DND-41 (cell line): ENCODE measurements around the gene POLDIP3.

Experiments used
- ATAC-seq: fragments of 200-7000 bp; cut with Tn5 transposase; 3 replicates; pipeline ENCODE4 v1.9.1; 2021; ENCODE audit warnings: low read depth; ENCODE audit not compliant: insufficient read depth
- DNase-seq: peaks from one replicate; pipeline ENCODE4 v3.0.0-alpha.2; 2020
- H2AFZ ChIP-seq: 2 replicates; pipeline ENCODE4 v1.6.0; 2012; ENCODE audit warnings: low read depth, low read length
- H3K27ac ChIP-seq: 2 replicates; pipeline ENCODE4 v1.5.1; 2012; ENCODE audit warnings: low read length, inconsistent platforms
- H3K27me3 ChIP-seq: fragments of 200-600 bp; sonication (generic); 2 replicates; pipeline ENCODE4 v1.6.0; 2012; ENCODE audit warnings: low read length, mild to moderate bottlenecking, inconsistent platforms; ENCODE audit not compliant: insufficient read depth, poor library complexity
- H3K36me3 ChIP-seq: 2 replicates; pipeline ENCODE4 v1.5.1; 2012; ENCODE audit warnings: low read length, inconsistent platforms; ENCODE audit not compliant: insufficient read depth
- H3K4me1 ChIP-seq: 2 replicates; pipeline ENCODE4 v1.5.1; 2012; ENCODE audit warnings: mild to moderate bottlenecking, low read length; ENCODE audit not compliant: insufficient read depth
- H3K4me2 ChIP-seq: 2 replicates; pipeline ENCODE4 v1.6.0; 2012; ENCODE audit warnings: mild to moderate bottlenecking, moderate library complexity, low read length, inconsistent platforms; ENCODE audit not compliant: insufficient read depth
- H3K4me3 ChIP-seq, 2 experiments: fragments of 200-600 bp in 1 of 2; shearing (Covaris generic) in 1 of 2; 2 replicates each; pipeline ENCODE4 v1.5.1; 2012 to 2016; ENCODE audit warnings: inconsistent platforms in 2 of 2, low read length in 2 of 2, mild to moderate bottlenecking in 2 of 2, low read depth in 1 of 2, moderate library complexity in 1 of 2
- H3K79me2 ChIP-seq: 2 replicates; pipeline ENCODE4 v1.6.0; 2012; ENCODE audit warnings: low read length, inconsistent platforms; ENCODE audit not compliant: insufficient read depth
- H3K9ac ChIP-seq: 2 replicates; pipeline ENCODE4 v1.6.0; 2012; ENCODE audit warnings: low read depth, mild to moderate bottlenecking, inconsistent platforms, low read length, moderate library complexity
- H3K9me3 ChIP-seq: 2 replicates; pipeline ENCODE4 v1.5.1; 2012; ENCODE audit warnings: low read length, moderate library complexity, mild to moderate bottlenecking, inconsistent platforms; ENCODE audit not compliant: insufficient read depth, severe bottlenecking
- H4K20me1 ChIP-seq: 2 replicates; pipeline ENCODE4 v1.6.0; 2012; ENCODE audit warnings: low read length; ENCODE audit not compliant: insufficient read depth
- EZH2 ChIP-seq: IDR thresholded peaks from 3 replicates; pipeline ENCODE4 v1.6.1; 2012; ENCODE audit warnings: borderline replicate concordance, low read depth, mild to moderate bottlenecking, moderate library complexity, low read length, inconsistent platforms; ENCODE audit not compliant: severe bottlenecking
- TF ChIP-seq, protein P1 (sequence below): IDR thresholded peaks from 2 replicates; pipeline ENCODE4 v1.5.1; 2012; ENCODE audit warnings: borderline replicate concordance, low read length, moderate library complexity, mild to moderate bottlenecking; ENCODE audit not compliant: poor library complexity, severe bottlenecking; ENCODE audit errors: extremely low read depth

Gene POLDIP3

DNA sequence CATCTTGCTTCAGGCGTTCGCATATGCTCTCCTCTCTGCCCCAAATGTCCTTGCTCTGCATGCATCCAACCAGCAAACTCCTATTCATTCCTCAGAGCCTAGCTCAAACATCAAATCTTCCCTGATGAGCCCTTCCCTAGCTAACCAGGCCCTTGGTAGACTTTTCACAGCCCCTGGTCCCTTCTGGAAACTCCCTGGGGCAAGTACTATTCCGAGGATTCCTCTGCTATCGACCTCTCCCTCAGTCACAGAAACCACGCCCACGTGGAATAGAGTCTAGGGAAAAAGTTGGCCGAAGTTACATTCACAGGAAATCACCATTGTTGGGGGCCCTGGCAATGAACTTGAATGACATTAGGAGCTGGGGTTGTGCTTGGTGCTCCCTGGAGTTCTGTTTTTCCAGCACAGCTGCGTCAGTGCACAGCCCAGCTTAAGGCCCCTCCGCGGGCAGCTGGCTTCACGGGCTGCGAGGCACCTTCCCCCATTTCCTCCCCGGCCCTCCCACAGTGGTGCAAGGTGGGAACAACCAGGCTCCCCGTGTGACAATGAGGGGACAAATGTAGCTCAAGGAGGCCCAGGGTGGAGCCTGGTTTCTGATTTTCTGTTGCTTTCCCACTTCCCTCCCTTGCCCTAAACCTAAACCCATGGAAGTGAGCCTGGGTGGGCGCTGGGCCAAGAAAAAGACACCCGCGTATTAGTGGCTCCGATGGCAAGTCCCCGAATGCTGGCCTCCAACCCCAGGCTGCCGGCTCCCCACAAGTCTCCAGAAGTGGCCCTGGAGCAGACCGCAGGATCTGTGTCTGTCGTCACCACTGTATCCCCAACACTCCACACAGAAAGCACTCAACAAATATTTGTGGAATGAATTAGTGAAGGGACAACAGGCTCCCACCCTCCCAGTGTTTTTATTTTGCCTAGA is 30.0 kb upstream of the POLDIP3 start:
- Histone ChIP-seq H4K20me1 (peaks cover 52% of the 10 kb centered on the region), H3K4me2 (peak overlapping the region; percentile 12; the same call in 1 of the 2 replicates), H3K79me2 (peaks cover 88% of the 10 kb centered on the region)

GRCh38 chr22:42643634-42644421 is 29.1 kb upstream of the POLDIP3 start:
- Histone ChIP-seq H3K9me3 (no peaks in the 10 kb centered on the region), H3K36me3 (peaks cover 11% of the 10 kb centered on the region), H3K4me3 (no peak overlapping the region), H3K4me2 (no peak overlapping the region), H3K9ac (no peak overlapping the region), H3K79me2 (peaks cover 87% of the 10 kb centered on the region), H3K27me3 (no peaks in the 10 kb centered on the region), H2AFZ (no peak overlapping the region), H3K27ac (no peak overlapping the region), H3K4me1 (peaks cover 33% of the 10 kb centered on the region), H4K20me1 (peaks cover 52% of the 10 kb centered on the region)
- DNase-seq (no peak), ATAC-seq (no peak)
- TF ChIP-seq EZH2 = no peak
- TF ChIP-seq, protein P1, sequence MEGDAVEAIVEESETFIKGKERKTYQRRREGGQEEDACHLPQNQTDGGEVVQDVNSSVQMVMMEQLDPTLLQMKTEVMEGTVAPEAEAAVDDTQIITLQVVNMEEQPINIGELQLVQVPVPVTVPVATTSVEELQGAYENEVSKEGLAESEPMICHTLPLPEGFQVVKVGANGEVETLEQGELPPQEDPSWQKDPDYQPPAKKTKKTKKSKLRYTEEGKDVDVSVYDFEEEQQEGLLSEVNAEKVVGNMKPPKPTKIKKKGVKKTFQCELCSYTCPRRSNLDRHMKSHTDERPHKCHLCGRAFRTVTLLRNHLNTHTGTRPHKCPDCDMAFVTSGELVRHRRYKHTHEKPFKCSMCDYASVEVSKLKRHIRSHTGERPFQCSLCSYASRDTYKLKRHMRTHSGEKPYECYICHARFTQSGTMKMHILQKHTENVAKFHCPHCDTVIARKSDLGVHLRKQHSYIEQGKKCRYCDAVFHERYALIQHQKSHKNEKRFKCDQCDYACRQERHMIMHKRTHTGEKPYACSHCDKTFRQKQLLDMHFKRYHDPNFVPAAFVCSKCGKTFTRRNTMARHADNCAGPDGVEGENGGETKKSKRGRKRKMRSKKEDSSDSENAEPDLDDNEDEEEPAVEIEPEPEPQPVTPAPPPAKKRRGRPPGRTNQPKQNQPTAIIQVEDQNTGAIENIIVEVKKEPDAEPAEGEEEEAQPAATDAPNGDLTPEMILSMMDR = no peak

More for the DNA sequence above, 30.0 kb upstream of the POLDIP3 start:
- no peak overlapping the region for H3K27ac ChIP-seq
- H3K9ac ChIP-seq = no peak overlapping the region
- H3K4me1 ChIP-seq = peaks cover 36% of the 10 kb centered on the region
- TF ChIP-seq EZH2 = no peak
- TF ChIP-seq, protein P1 = no peak
- no peaks in the 10 kb centered on the region for H3K9me3 ChIP-seq
- no peak overlapping the region for H3K4me3 ChIP-seq
- peaks cover 12% of the 10 kb centered on the region for H3K36me3 ChIP-seq
- no peaks in the 10 kb centered on the region for H3K27me3 ChIP-seq
- DNase-seq = no peak
- H2AFZ ChIP-seq = no peak overlapping the region
- ATAC-seq = no peak

DNA sequence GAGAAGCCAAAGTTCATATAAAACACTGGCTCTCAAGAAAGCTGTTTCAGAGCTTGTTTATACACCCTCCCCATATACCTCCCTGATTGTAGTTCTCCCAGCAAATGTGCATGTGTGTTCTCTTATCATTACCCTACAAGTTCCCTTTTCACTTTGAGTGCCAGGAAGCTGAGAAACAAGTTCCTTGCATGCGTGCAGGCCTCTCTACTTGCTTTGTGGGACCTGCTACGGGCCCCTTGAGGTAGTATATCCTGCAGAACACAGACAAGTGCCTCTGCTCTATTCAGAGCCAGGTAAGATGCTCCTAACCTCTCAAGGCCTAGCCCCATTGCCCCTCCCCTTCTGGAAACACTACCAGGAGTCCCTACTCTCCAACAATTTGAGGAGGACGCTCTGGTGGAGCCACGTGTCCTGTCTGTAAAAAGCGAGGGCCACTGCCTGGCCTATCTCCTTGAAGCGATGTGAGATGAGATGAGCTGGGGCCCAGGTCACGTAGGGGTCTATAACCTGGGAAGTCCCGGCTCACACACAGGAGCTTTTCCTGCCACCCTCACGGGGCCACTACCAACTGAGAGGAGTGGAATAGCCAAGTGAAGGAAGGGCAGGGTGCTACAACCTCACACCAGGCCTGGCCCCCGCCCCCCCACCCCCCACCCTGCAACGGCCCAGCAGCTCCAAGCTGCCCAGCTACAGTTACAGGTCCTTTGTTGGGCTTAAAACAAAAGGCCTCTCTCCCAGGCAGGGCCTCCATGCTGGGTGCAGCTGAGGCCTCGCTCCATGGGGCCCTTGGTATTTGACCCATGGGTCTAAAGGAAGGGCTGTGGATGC is 28.3 kb upstream of the POLDIP3 start:
- Histone ChIP-seq H3K4me3 (no peak overlapping the region), H3K9ac (no peak overlapping the region), H3K4me2 (no peak overlapping the region), H3K4me1 (peaks cover 25% of the 10 kb centered on the region), H3K9me3 (no peaks in the 10 kb centered on the region), H2AFZ (no peak overlapping the region), H3K36me3 (peaks cover 10% of the 10 kb centered on the region), H3K79me2 (peaks cover 82% of the 10 kb centered on the region), H3K27me3 (no peaks in the 10 kb centered on the region), H4K20me1 (peaks cover 45% of the 10 kb centered on the region), H3K27ac (no peak overlapping the region)
- no peak for TF ChIP-seq EZH2
- TF ChIP-seq, protein P1 = no peak
- DNase-seq = no peak
- ATAC-seq = no peak
